B cell (primary cell): ENCODE measurements around the gene CFAP68.

Source experiments
- EZH2 ChIP-seq: IDR thresholded peaks from 2 replicates; pipeline ENCODE4 v1.6.1; 2012; ENCODE audit warnings: borderline replicate concordance, low read depth, mild to moderate bottlenecking, moderate library complexity, low read length; ENCODE audit not compliant: insufficient read depth, poor library complexity, severe bottlenecking
- TF ChIP-seq, protein P1 (sequence below): fragments of 200-600 bp; IDR thresholded peaks from one replicate; pipeline ENCODE4 v1.8.0; 2022; ENCODE audit warnings: antibody characterized with exemption, mild to moderate bottlenecking

DNA sequence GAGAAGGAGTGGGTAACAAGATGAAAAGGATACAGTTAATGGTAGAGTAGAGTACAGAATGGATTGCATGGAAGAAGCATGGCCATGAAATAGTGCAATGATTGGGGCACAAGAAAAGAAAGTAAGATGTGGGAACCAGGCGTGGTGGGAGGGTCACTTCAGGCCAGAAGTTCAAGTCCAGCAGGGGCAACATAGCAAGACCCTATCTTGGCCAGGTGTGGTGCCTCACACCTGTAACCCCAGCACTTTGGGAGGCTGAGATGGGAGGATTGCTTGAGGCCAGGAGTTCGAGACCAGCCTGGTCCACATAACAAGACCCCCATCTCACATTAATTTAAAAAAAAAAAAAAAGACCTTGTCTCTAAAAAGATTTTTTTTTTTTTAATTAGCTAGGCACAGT lies 38.0 kb downstream of the CFAP68 start:
- TF ChIP-seq, protein P1, sequence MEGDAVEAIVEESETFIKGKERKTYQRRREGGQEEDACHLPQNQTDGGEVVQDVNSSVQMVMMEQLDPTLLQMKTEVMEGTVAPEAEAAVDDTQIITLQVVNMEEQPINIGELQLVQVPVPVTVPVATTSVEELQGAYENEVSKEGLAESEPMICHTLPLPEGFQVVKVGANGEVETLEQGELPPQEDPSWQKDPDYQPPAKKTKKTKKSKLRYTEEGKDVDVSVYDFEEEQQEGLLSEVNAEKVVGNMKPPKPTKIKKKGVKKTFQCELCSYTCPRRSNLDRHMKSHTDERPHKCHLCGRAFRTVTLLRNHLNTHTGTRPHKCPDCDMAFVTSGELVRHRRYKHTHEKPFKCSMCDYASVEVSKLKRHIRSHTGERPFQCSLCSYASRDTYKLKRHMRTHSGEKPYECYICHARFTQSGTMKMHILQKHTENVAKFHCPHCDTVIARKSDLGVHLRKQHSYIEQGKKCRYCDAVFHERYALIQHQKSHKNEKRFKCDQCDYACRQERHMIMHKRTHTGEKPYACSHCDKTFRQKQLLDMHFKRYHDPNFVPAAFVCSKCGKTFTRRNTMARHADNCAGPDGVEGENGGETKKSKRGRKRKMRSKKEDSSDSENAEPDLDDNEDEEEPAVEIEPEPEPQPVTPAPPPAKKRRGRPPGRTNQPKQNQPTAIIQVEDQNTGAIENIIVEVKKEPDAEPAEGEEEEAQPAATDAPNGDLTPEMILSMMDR, result no peak
- no peak for TF ChIP-seq EZH2
